HCEC 1CT (cell line): ENCODE results near the gene ATP6V1C2.
"Not testable (repeated sequence)": the region's sequence is repeated elsewhere in the genome, so short reads cannot be mapped to it uniquely, and the experiment has no call there.

Source experiments
- DNase-seq: peaks from one replicate; pipeline ENCODE4 v3.0.0-alpha.2; 2017

Gene ATP6V1C2

DNA sequence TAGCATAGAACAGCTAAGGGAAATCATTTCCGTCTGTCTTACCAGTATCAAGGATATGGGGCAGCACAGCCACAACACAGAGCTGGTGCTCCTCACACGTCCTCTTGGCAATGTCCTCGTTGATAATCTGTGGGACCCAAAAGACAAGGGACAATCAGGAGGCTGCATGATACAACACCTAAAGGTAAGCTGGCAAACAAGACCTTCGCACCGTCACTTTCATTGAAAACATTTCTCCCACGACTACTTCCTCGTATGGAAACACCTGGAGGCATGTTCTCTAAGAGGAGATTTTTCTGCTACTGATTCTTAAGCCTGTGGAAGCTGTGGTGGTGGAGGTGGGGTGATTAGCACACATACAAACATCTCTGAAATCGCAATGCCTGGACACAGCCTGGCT is 67.4 kb downstream of the ATP6V1C2 start:
- DNase-seq: no peak

DNA sequence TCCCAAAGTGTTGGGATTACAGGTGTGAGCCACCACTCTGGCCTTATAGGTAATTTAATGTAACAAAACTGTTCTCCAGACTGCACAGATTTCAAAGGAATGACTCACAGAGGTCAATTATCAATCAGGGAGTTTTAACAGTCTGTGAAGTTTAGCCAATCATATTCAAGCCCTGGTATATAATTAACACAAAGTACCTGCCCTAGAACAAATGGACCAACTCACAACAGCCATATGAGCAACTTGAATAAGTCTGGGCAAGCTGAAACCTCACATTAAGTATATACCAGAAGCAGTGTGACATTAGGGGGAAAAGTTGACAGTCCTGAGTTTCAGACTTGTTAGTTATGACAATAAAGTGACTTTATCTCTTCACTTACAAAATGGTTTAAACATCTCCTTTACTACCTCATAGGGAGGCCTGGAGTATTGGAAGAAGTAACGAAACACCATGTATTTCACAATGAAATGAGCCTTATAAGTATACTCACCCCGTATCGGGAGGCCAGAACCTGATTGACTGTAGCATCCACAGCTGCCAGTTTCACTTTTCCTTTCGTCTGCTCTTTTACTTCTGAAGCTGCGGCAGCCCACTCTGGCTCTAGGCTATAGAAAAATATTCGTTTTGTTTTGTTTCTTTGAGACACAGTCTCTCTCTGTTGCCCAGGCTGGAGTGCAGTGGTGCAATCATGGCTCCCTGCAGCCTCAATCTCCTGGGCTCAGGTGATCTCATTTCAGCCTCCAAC is 69.0 kb downstream of the ATP6V1C2 start:
- no peak for DNase-seq

DNA sequence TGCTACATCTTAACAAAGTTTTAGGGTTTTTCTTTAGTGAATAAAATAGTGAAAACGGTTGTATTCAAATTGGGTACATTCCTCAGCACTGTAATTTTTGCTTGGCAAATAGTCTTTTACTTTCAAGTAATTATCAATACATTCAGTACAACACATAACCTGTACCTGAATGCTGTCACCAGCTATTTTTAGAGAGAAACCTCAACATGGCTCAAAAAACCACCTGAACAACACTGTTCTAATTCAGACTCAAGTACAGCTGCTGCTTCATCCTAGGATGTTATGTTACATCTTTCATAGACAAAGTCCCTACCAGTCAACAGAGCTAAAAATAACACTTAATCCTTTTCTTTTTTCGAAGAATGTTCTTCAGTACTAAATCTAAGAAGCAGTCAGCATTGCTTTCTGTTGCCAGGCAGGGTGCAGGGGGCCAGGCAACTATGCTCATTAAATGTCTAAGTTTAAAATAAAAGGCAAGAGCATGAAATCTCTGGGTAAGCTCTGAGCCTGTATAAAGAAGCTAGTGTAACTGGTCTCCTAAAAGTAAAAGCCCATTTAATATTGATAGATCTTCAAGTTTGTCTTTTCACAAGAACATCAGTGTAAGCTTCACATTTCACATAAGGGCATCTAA is 70.7 kb downstream of the ATP6V1C2 start:
- no peak for DNase-seq

DNA sequence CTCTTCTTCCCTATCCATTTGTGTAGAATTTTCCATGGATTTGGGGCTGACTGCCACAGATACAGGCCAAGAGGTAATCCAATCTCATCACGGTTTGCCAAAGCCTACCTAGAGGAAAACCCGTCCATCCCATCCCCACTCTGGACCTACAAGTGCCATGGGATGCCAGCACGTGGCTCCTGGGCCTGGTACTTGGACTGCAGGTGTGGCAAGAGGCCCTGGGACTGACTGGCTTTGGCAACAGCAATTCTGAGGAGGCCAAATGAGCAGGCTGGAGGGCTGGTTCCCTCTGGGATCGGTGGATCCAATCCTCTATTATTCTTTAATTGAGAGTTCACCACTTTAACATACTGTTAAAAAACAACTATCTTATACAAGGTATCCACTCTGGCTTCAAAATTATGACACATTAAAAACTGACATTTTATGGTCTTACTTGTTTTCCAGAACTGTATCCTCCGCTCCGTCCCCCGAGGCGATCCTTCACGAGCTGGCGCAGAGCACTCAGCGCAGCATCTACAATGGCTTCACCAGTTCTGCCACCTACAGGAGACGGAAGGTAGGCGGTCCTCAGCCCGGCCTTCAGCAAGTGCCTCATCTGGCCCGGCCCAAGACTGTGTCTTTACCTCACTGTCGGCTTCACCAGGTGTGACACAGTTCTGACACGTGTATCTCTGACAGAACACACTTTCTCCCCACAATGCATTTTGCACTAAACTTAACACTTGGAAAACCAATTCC is 71.4 kb downstream of the ATP6V1C2 start:
- no peak for DNase-seq

DNA sequence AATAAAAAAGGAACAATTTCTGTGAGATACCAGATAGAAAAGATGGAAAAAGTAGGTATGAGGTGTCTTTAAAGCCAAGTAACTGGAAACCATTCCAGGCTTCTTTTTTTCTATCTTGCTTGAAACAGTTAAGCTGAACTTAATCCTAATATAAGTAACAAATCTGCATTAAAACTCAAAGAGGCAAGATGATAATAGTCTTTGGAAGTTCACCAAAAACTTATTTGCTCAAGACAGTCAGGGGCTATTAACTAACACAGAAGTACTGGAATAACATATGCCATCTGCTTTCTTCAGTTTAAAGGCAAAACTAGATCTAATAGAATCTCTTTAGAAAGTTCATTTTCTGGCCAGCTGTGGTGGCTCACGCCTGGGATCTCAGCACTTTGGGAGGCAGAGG is 72.4 kb downstream of the ATP6V1C2 start:
- no peak for DNase-seq

DNA sequence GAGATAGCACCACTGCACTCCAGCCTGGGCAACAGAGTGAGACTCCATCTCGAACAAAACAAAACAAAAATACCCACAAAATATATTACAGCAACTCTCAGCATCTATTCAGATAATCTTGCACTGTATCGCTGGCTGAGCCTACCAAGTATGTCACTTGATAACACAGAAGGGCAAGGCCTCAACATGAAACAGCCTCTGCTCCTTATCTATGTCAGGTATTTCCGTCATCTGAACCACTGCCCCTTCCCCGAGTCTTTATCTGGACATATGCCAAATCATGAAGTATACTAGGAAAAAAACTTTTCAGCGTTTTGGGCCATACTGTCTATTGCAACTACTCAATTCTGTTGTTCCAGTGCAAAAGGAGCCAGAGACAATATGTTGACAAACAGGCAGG is 73.4 kb downstream of the ATP6V1C2 start:
- DNase-seq: no peak

DNA sequence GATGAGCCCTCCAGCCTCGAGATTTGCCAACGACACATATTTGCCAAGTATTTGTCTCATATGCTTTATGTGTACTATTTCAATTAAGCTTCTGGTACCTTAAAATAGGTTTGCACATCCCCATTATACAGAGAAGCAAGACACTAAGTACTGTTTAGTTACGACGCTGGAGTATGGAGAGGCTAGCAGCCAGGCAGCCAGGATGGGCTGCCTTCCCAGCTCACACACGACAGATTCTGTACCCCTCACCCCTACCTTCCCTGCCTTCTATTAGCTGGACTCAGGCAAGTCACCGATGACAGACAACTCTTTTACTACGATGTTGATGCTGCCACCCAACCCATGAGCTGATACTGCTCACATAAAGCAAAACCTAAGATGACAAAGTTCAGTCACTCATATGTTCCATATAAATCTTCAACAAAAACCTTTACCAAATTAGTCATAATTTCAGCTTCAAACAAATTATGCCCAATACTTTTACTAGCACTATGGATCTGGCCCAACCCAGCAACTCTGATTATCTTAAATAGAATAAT is 74.1 kb downstream of the ATP6V1C2 start:
- no peak for DNase-seq

DNA sequence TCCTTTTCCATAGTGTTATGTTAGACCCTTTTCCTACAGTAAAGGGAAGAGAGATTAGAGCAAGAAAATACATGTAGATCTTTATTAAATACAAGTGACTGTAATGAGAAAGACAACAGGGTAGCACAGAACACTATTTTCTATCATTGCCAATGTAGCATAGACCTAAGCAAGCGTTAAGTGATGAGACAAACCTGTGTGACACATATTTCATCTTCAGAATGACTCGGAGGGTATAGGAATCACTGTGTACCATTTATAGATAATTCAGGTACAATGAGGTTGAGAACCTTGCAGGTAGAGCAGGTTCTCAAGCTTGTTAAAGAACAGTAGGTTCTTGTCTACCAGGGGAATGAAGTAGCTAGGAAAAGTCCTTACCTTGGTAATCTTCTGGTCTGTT is 75.3 kb downstream of the ATP6V1C2 start:
- no peak for DNase-seq

DNA sequence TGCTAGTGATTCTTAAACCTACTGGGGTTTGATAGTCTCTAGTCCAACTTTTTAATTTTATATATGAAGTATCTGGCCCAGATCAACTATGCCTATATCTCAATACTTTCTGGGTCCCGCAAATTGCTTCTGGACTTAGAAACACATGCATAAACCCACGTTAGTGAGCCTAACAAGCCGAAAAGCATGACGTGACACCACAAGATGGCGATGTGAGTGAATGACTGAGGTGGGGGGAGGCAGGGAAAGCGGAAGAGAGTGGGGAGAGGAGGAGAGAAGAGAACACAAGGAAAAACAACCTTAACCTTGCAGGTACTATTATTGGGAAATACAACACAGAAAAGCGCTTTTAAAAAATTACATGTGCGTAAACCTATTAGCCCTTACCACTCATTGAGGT is 77.4 kb downstream of the ATP6V1C2 start:
- no peak for DNase-seq

DNA sequence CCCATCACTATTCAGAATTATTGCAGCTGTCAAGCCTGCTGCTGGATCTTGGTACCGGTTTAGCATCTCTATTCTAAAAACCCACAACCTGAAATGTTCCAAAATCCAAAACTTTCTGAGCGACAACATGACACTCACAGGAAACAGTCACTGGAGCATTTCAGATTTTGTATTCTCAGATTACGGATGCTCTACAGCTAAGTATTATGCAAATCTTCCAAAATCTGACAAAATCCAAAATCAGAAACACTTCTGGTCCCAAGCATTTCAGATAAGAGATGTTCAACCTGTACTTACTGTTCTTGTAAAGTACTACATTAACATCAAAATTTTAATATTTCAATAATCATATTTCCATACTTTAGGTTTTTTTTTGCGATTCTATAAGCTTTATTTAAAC is 78.7 kb downstream of the ATP6V1C2 start:
- no peak for DNase-seq

DNA sequence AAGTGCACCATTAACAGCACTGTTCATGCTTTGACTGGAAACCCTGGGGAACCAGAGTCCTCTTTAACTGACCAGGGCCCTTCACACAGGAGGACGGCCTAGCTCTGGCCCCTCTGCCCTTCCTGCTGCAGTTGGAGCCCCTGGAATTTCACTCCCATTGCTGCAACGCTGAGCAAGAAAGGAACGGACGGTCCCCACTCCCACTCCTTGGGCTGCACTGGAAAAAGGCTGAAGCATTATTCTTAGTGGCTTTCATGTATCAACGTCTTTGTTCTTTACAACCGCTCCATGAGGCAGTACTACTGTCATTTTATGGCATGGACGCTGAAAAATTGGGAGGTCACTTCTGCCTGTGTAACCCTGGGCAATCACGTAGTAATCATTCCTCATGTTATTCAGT is 81.2 kb downstream of the ATP6V1C2 start:
- DNase-seq: no peak

DNA sequence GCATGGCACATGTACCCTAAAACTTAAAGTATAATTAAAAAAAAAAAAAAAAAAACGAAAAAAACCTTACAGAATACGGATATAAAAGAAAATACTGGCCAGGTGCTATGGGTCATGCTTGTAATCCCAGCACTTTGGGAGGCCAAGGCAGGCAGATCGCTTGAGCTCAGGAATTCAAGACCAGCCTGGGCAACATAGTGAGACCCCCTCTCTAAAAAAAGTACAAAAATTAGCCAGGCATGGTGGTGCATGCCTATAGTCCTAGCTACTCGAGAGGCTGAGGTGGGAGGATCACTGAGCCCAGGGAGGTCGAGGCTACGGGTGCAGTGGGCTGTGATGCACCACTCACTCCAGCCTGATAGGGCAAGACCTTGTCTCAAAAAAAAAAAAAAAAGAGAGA is 84.6 kb downstream of the ATP6V1C2 start:
- not testable (repeated sequence) for DNase-seq

DNA sequence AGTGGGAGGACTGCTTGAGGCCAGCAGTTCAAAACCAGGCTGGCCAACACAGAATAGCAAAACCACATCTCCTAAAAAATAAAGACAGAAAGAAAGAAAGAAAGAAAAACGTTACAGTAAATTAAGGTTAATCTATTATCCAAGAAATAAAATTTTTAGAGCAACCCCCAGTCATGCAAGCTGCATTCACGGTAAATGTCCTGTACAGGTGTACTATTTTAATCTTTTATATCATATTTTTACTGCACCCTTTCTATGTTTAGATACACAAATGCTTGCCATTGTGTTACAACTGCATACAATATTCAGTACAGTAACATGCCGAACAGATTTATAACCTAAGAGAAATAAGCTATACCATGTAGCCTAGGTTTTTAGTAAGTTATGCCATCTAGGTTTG is 85.1 kb downstream of the ATP6V1C2 start:
- no peak for DNase-seq

DNA sequence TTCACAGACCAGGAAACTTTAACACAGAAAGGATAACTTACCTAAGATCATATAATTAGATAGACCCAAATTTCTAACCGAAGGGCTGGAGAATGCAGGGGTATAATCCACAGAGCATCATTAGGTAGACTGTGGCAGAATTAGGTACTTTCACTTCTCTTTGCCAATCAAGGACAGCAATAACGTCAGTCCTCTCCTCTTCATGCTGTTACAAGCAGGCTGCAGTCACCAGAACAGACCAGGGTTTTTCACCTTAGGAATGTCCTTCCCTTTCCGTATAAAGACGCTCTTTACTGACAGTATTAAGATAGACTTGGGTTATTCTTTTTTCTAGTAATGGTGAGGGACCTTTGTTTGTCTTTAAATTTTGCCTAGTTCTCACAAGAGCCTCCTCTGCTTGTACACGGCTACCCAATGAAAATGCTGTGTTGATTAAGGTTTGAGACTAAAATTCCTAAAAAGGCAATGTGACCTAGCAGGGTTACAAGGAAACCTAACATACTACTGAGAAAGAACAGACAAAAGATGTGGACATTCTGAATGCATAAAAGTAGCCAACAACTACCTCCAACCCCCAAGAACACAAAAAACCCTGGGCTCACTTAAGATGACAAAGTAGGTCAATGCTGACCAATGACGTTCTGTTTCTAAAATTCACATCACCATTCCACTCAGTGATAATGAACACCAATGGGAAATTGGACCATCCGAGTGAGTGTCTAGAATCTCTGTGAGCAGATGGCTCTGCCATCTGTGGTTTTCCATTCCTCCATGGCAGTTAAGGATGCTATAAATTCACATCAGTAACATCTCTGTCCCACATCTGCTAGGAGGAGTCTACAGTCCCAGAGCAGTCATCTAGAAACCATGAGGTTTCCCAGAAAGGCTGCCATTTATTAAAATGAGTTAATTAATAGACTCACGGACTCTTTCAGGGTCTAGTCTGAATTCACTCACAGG is 89.1 kb downstream of the ATP6V1C2 start:
- no peak for DNase-seq

DNA sequence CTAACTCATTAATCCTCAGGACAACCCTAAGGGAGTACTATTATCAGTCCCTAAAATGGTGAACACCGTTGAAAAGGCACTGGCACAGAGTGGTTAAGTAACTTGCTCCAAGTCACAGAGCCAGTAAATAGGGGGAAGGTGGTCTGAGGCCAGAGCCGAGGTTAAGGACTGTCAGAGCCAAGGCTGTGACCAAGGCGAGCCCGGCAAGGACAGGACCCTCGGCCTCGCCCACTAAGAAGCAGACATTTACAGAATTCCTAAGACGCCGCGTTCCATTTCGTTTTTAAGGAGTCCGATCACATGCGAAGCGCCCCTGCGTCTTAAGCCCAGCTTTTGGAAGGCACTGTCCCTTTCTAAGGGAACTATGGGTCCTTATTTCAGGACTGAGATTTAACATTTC is 90.1 kb downstream of the ATP6V1C2 start:
- DNase-seq: no peak

DNA sequence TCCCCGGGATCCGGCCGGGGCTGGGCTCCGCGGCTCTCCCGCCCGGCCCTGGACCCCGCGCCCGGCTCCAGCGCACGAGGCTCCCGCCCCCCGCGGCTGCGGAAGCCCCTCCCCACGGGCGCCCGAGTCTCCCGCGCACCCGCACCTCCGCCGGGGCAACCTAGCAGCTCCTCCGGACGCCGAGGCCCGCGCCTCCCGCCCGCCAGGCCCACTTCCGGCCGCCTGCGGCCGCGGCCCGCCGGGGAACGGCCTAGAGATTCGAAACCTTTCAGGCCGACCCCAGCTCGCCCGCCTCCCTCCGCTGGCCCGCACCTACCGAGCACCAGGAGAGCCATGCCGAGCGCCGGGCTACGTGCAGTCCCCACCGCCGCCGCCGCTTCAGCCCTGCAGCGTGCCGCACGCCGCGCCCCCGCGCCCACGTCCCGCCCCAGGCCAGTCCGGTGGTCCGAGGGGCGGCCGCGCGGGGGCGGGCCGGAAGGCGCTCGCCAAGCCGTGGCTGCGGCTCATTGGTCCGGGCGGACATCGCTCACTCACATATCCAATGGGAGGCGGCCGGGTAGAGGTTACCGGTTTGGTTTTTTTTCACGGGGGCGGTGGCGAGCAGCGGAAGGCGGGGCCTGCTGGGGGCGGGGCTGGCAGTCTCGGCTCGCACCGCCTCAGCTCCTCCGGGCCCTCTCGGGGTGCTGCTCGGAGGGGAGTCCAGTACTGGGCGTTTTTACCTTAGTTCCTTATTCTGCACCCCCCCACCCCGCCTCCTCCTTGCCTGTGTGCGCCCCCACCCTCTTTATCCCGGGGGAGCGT is 91.1 kb downstream of the ATP6V1C2 start, which contains the start of gene PDIA6:
Gene PDIA6, minus strand, starts transcription at position 424 of the 801 bp plus-strand sequence. Its CDS starts 89 bp downstream, at position 335.
- DNase-seq: peak; percentile 94

DNA sequence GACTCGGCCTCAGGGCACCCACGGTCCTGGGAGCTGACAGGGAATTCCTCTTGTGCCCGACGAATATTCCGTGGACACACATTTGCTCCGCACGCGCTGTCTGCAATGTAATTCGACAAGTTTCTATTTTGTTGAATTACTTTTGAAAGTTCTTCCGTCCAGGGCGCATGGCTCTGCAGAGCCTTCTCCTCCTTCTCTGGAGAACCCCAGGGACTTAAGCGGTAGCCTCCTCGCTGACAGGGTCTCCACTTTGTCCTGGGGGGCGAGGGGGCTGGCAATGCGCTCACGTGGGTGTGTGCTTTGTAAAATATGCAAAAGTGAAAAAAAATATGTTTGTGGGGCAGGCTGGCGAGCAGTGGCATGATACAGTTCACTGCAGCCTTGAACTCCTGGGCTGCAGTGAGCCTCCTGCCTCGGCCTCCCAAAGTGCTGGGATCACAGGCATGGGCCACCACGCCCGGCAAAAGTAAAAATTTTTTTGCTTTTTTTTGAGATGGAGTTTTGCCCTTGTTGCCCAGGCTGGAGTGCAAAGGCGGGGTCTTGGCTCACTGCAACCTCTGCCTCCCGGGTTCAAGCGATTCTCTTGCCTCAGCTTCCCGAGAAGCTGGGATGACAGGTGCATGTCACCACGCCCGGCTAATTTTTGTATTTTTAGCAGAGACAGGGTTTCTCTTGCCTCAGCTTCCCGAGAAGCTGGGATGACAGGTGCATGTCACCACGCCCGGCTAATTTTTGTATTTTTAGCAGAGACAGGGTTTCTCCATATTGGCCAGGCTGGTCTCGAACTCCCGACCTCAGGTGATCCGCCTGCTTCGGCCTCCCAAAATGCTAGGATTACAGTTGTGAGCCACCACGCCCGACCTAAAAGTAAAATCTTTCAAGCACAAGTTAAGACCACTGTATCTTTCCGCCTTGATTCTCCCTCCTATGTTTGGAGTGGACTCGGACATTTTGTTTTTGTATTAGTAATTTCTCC is 92.0 kb downstream of the ATP6V1C2 start:
- not testable (repeated sequence) for DNase-seq

DNA sequence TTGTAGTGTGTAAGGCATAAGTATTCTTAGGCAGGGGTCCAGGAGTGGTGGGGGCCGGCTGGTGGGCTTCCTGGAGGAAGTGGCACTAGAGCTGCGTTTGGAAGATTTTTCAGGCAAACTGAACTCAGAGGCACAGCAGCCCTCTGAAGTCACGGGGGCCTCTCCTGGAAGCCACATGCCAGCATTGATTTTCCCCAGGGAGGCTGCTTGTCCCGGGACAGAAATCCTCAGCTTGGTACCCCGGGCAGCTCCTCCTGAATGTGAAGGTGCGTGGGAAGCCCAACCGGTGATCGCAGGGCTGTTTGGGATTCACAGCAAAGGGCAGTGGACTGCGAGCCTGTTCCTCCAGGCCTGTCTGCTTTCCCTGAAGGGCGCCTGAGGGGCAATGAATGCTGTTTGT is 92.7 kb downstream of the ATP6V1C2 start:
- DNase-seq: no peak

DNA sequence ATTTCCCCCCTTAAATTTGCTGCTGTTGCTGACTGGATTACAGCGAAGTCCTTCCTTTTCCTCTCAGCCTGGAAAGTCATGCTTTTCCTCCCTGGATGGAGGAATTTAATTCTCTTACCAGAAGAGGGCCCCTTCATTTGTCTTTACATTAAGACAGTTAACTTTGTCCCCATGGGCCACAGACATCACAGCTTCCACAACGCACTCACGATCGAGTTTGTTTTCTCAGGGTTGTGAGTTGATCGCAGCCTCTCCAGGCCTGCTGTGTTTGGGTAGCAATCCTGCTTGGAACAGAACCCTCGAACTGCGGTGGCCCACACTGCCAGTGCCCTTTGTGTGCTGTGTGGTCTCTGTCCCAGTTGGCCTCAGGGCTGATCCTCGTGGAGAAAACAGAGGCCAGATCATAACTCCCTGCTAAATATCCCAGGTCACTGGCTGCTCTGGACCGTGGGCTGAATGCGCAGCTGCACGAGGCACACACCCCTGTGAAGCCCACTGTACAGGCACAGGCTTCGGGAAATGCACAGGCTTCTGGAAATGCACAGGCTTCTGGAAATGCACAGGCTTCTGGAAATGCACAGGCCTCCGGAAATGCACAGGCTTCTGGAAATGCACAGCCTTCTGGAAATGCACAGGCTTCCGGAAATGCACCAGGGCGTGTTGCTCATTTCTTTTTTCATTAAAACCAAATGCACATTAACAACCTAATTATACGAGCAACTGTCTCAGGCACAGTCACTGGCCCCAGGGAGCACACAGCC is 93.3 kb downstream of the ATP6V1C2 start:
- DNase-seq: no peak

DNA sequence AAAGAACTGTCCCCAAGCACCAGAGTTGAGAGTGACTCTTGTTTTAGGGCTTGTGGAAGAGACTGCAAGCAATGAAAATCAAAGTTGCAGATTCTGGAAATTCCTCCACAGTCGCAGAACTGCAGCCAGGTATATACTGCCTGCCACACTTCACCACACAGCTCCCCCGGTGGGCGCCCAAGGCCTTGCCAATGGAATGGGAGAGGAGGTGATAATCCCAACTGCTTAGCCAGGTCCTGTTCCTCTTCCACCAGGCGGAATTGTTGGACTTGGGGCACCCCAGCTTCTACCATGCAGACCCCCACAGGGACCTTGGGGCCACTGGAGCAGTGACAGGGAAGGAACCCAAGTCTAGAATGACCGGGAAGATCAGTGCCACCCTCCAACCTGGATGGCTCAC is 96.0 kb downstream of the ATP6V1C2 start:
- no peak for DNase-seq
